GDM1 (cell line): ENCODE measurements around the gene UBE2Q1.

ENCODE experiments used
- DNase-seq: peaks from one replicate; lab custom pipeline; 2025; lab: John Stamatoyannopoulos, UW

Gene UBE2Q1

GRCh38 chr1:154502744-154503115 is 55.7 kb downstream of the UBE2Q1 start:
- DNase-seq = no peak

- DNase-seq = no peak
Observed at GRCh38 chr1:154502066-154502743, 56.3 kb downstream of the UBE2Q1 start, which contains the start of the genes SHE and TDRD10. Gene SHE (minus strand): TSS chr1:154502412. CDS start chr1:154502026, 386 bp downstream. Gene TDRD10 (plus strand): TSS chr1:154502219. CDS start chr1:154506904, 4,685 bp downstream.

DNA sequence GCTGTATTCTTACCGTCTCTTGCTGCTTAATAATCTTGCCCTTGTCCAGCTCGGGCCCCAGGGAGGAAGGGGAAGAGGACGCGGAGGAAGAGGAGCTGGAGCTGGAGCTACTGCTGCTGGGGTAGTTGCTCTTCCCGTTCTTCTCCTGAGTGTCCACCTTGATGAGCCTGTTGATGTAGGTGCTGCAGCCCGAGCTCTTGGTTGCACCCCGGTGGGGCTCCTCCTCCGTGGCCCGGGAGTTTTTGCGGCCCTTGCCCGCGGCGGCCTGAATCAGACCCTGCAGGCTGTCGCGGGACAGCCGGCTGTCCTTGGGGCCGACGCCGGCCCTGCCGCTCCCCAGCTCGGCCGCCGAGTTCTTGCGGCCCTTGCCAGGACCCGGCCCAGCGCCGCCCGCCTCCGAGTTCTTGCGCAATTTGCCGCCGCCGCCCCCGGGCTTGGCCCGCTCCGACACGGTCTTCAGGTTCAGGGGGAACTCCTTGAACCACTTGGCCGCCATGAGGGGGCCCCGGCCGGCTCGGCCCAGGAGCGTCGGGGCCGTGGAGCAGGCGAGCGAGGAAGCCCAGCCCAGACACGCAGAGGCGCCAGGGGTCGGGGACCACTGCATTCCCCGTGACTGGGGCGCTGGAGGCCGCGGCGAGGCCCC is 56.9 kb downstream of the UBE2Q1 start:
- no peak for DNase-seq

DNA sequence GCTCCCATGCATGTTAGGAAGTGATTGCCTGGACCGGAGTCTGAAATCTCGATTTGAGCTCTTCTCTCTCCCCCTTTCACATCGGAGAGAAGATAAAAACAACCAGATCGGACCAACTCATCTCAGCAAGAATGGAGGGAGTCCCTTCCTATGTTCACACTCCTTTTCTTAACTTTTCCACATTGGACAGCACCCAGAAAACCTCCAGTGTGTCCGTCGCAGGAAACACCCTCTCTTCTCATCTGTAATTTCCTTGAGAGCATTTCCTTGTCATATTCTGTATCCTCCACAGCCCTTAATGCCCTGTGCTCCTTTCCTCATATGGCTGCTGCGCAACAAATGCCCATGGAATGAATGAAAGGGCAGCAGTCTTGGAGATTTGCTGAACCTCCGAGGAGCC is 57.9 kb downstream of the UBE2Q1 start:
- DNase-seq = no peak

GRCh38 chr1:154499446-154499845 is 59.0 kb downstream of the UBE2Q1 start:
- DNase-seq = no peak
